GM21786 (cell line): ENCODE results near the gene TEAD3.

Experiments
- ATAC-seq: cut with Tn5 transposase; IDR thresholded peaks from one replicate; pipeline ENCODE4 v1.9.1; 2021; ENCODE audit not compliant: unreplicated experiment

Gene TEAD3

GRCh38 chr6:35492974-35493284 lies 4.0 kb downstream of the TEAD3 start:
- no peak for ATAC-seq

- ATAC-seq = no peak
Observed at GRCh38 chr6:35492258-35492973, 4.5 kb downstream of the TEAD3 start.

GRCh38 chr6:35491558-35492257 lies 5.2 kb downstream of the TEAD3 start:
- ATAC-seq = no peak

- ATAC-seq = no peak
Observed at GRCh38 chr6:35490821-35491557, 5.9 kb downstream of the TEAD3 start.

GRCh38 chr6:35489995-35490791 lies 6.7 kb downstream of the TEAD3 start:
- ATAC-seq = no peak

GRCh38 chr6:35489066-35489465 lies 7.8 kb downstream of the TEAD3 start:
- no peak for ATAC-seq

GRCh38 chr6:35488517-35488862 lies 8.4 kb downstream of the TEAD3 start:
- ATAC-seq = no peak

- ATAC-seq = no peak
Observed at GRCh38 chr6:35487658-35488516, 9.0 kb downstream of the TEAD3 start.

- ATAC-seq = no peak
Observed at GRCh38 chr6:35486005-35486925, 10.6 kb downstream of the TEAD3 start.

GRCh38 chr6:35485402-35485877 lies 11.4 kb downstream of the TEAD3 start:
- ATAC-seq = no peak

- ATAC-seq = no peak
Observed at GRCh38 chr6:35484921-35485392, 11.9 kb downstream of the TEAD3 start.

GRCh38 chr6:35483893-35484645 lies 12.8 kb downstream of the TEAD3 start:
- ATAC-seq = no peak

- ATAC-seq = no peak
Observed at GRCh38 chr6:35483490-35483889, 13.4 kb downstream of the TEAD3 start.

- ATAC-seq = no peak
Observed at GRCh38 chr6:35483062-35483461, 13.8 kb downstream of the TEAD3 start.

GRCh38 chr6:35481226-35481625 lies 15.7 kb downstream of the TEAD3 start:
- no peak for ATAC-seq

GRCh38 chr6:35480176-35480575 lies 16.7 kb downstream of the TEAD3 start:
- no peak for ATAC-seq

GRCh38 chr6:35478259-35478658 lies 18.6 kb downstream of the TEAD3 start:
- ATAC-seq = no peak

GRCh38 chr6:35477551-35478179 lies 19.2 kb downstream of the TEAD3 start:
- ATAC-seq = no peak
